IgD-negative memory B cell (primary cell): ENCODE data around the gene FANCC. TPM values are rescaled to one million over a fixed set of nuclear protein-coding genes. Genes with fewer than 3 reads are reported as not detected.

Experiments used
- H3K27ac Mint-ChIP-seq, 3 donors: one replicate each; pipeline ENCODE4 v1.8.0; 2020 to 2022; ENCODE audit warnings: mild to moderate bottlenecking in 3 of 3, mixed read lengths in 3 of 3, moderate library complexity in 1 of 3
- H3K27me3 Mint-ChIP-seq: one replicate; pipeline ENCODE4 v1.8.0; 2021; ENCODE audit warnings: mixed read lengths
- H3K36me3 Mint-ChIP-seq: one replicate; pipeline ENCODE4 v1.8.0; 2020; ENCODE audit warnings: mild to moderate bottlenecking, mixed read lengths
- H3K4me1 Mint-ChIP-seq, 3 donors: one replicate each; pipeline ENCODE4 v1.8.0; 2020 to 2022; ENCODE audit warnings: mixed read lengths in 3 of 3, mild to moderate bottlenecking in 1 of 3
- H3K4me3 Mint-ChIP-seq, 4 donors: one replicate each; pipeline ENCODE4 v1.8.0; 2020 to 2022; ENCODE audit warnings: mild to moderate bottlenecking in 4 of 4, mixed read lengths in 4 of 4, moderate library complexity in 3 of 4
- H3K9me3 Mint-ChIP-seq, 3 donors: one replicate each; pipeline ENCODE4 v1.8.0; 2020 to 2021; ENCODE audit warnings: mixed read lengths in 3 of 3, mild to moderate bottlenecking in 1 of 3
- polyA plus RNA-seq: library from polyadenylated mRNA; unstranded; fragments of 300-500 nt; fragmentation: Illumina TruSeq; gene quantifications from one replicate; pipeline ENCODE4 v1.2.3, GENCODE V29; 2021

The FANCC gene
- polyA plus RNA-seq, 1 donor from 2014 or later = 1.5 TPM

- Mint-ChIP-seq H3K27ac (no peak overlapping the region), H3K36me3 (no peaks in the 10 kb centered on the region), H3K27me3 (no peaks in the 10 kb centered on the region), H3K4me3 (no peak overlapping the region), H3K9me3 (no peaks in the 10 kb centered on the region), H3K4me1 (peaks cover 0 to 2% (median 2%) of the 10 kb centered on the region in 3 donors)
These were observed 162.3 kb downstream of the FANCC start for GRCh38 chr9:95155220-95155619.

DNA sequence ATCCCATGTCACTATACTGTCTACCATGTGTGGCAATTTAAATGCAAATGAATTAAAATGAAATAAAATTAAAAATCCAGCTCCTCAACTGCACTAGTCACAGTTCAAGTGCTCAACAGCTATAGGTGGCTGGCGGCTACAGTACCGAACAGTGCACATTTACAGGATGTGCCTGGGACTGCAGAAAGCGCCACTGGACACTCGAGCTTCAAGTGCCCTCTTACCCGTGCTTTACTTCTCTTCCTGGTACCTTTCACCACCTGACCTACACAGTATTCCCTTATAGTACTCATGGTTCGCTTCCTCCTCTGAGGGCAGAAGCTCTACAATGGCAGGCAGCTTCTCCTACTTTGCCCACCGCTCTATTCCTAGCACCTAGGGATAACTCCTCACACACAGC, 166.6 kb downstream of the FANCC start:
- Mint-ChIP-seq H3K9me3 (no peaks in the 10 kb centered on the region), H3K27me3 (no peaks in the 10 kb centered on the region), H3K36me3 (no peaks in the 10 kb centered on the region), H3K4me1 (peaks cover 0 to 3% (median 2%) of the 10 kb centered on the region in 3 donors), H3K4me3 (no peak overlapping the region), H3K27ac (no peak overlapping the region)

DNA sequence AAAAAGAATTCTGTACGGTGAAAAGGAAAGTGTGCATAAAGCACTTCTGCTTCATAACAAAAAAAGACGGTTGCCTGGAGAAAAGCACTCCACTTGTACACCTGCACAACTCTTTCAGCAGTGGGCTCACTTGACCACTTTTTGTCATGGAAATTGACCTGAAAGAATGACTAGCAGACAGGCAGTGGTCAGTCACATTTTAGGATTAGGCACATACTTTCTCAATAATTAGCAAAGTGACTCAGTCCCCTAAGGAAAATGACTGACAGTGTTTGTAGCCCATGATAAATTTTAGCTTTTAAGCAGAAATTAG, 169.3 kb downstream of the FANCC start:
- no peaks in the 10 kb centered on the region for H3K9me3 Mint-ChIP-seq
- no peaks in the 10 kb centered on the region for H3K36me3 Mint-ChIP-seq

GRCh38 chr9:95147452-95148207, 169.9 kb downstream of the FANCC start:
- no peak overlapping the region for H3K27ac Mint-ChIP-seq
- no peaks in the 10 kb centered on the region for H3K9me3 Mint-ChIP-seq
- H3K4me1 Mint-ChIP-seq = peaks cover 0 to 3% (median 2%) of the 10 kb centered on the region in 3 donors
- peaks cover 2% of the 10 kb centered on the region for H3K36me3 Mint-ChIP-seq
- H3K4me3 Mint-ChIP-seq = peak overlapping the region in 1 of 4 donors; percentile 4
- no peaks in the 10 kb centered on the region for H3K27me3 Mint-ChIP-seq

More for the DNA sequence above, 169.3 kb downstream of the FANCC start:
- H3K27ac Mint-ChIP-seq = no peak overlapping the region
- no peak overlapping the region for H3K4me3 Mint-ChIP-seq
- H3K4me1 Mint-ChIP-seq = peaks cover 0 to 3% (median 2%) of the 10 kb centered on the region in 3 donors
- no peaks in the 10 kb centered on the region for H3K27me3 Mint-ChIP-seq

GRCh38 chr9:95143591-95144561, 173.6 kb downstream of the FANCC start:
- peaks cover 3% of the 10 kb centered on the region for H3K36me3 Mint-ChIP-seq
- H3K9me3 Mint-ChIP-seq = no peaks in the 10 kb centered on the region
- H3K27ac Mint-ChIP-seq = no peak overlapping the region
- no peaks in the 10 kb centered on the region for H3K27me3 Mint-ChIP-seq
- no peak overlapping the region for H3K4me3 Mint-ChIP-seq
- no peaks in the 10 kb centered on the region for H3K4me1 Mint-ChIP-seq

DNA sequence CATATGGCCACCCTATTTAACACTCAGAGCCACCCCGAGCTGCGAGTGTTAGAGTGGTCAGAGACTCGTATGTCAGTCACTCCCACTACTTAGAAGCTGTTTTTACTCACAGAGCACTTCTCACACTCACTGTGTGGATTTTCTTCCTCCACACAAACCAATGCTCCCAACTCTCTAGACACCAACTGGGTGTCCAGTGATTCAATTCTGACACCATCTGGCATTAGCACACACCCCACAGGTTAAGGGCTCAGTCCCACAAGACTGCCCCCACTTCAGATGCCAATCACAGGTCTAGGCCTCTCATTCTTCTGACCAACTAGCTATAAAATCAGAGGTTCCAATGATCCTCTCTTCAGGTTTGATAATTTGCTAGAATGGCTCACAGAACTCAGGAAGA, 174.8 kb downstream of the FANCC start:
- Mint-ChIP-seq H3K27ac (peak overlapping the region in 1 of 3 donors; percentile 40), H3K27me3 (no peaks in the 10 kb centered on the region), H3K4me3 (no peak overlapping the region), H3K4me1 (no peaks in the 10 kb centered on the region), H3K36me3 (peaks cover 7% of the 10 kb centered on the region), H3K9me3 (no peaks in the 10 kb centered on the region)

- Mint-ChIP-seq H3K36me3 (peaks cover 9% of the 10 kb centered on the region), H3K27me3 (no peaks in the 10 kb centered on the region), H3K27ac (no peak overlapping the region), H3K9me3 (no peaks in the 10 kb centered on the region), H3K4me3 (no peak overlapping the region), H3K4me1 (no peaks in the 10 kb centered on the region)
These were observed 175.2 kb downstream of the FANCC start for GRCh38 chr9:95142315-95142714.

- Mint-ChIP-seq H3K4me1 (no peaks in the 10 kb centered on the region), H3K27ac (no peak overlapping the region), H3K27me3 (no peaks in the 10 kb centered on the region), H3K4me3 (no peak overlapping the region), H3K36me3 (peaks cover 12% of the 10 kb centered on the region), H3K9me3 (no peaks in the 10 kb centered on the region)
These were observed 176.7 kb downstream of the FANCC start for GRCh38 chr9:95140821-95141220.

DNA sequence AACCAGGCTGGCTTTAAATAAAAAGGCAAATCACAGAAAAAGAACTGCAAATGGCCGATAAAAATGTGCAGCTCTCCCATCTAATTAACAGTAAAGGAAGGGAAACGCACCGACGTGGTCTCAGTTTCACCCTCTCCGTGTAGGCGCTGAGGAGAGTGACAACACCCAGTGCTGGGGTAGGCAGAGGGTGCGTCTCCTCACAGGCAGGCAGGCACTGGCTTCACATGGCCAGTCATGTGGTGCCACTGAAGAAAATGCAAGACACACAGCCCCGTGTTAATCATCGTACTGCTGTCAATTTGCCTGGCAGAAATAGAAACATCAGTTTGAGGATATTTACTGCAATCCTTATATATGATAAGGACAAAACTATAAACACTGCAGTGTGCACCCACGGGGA, 178.4 kb downstream of the FANCC start:
- H3K4me1 Mint-ChIP-seq = no peaks in the 10 kb centered on the region

DNA sequence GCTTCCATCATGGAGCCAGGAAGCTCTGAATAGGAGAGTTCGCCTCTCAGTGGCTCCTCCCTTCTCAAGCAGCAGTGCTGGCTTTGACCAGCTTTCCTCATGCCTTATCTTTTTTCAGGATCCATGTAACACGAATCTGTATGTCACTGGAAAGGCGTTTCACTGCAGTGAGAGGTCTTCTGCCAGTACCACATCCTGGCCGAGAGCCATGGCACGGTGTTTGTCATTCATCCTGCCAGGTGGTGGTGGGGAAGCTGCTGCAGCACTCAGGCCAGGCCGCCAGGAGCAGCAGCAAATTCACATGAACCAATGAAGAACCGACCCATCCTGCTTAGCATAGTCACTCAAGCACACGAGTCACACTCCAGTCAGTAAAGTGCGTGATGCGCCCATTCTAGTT, 179.0 kb downstream of the FANCC start:
- Mint-ChIP-seq H3K27ac (no peak overlapping the region), H3K9me3 (no peaks in the 10 kb centered on the region), H3K36me3 (peaks cover 12% of the 10 kb centered on the region), H3K27me3 (no peaks in the 10 kb centered on the region), H3K4me3 (no peak overlapping the region), H3K4me1 (no peaks in the 10 kb centered on the region)

More for the DNA sequence above, 178.4 kb downstream of the FANCC start:
- Mint-ChIP-seq H3K4me3 (no peak overlapping the region), H3K36me3 (peaks cover 12% of the 10 kb centered on the region), H3K27ac (no peak overlapping the region), H3K9me3 (no peaks in the 10 kb centered on the region), H3K27me3 (no peaks in the 10 kb centered on the region)

GRCh38 chr9:95137587-95138145, 179.8 kb downstream of the FANCC start:
- Mint-ChIP-seq H3K9me3 (no peaks in the 10 kb centered on the region), H3K27me3 (no peaks in the 10 kb centered on the region), H3K27ac (no peak overlapping the region), H3K4me3 (no peak overlapping the region), H3K36me3 (peaks cover 10% of the 10 kb centered on the region), H3K4me1 (no peaks in the 10 kb centered on the region)

DNA sequence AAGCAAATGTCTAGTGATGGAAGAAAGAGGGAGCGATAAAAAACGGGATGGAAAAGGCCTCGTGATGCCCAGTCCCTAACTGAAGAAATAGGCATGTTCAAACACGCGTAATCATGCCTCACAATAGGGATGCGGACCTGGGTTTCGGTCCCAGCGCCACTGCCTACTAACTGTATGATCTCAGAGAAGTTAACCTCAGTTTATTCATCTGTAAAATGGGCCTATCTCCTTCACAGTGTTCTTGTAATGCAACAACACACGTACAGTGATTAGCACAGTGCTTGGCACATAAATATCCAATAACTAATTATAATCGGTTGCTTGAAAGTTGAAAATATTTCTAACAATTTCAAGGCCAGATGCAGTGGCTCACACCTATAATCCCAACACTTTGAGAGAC, 181.8 kb downstream of the FANCC start:
- no peak overlapping the region for H3K4me3 Mint-ChIP-seq
- no peak overlapping the region for H3K27ac Mint-ChIP-seq
- H3K9me3 Mint-ChIP-seq = no peaks in the 10 kb centered on the region
- no peaks in the 10 kb centered on the region for H3K27me3 Mint-ChIP-seq
- H3K4me1 Mint-ChIP-seq = no peaks in the 10 kb centered on the region
- H3K36me3 Mint-ChIP-seq = peaks cover 9% of the 10 kb centered on the region

- Mint-ChIP-seq H3K9me3 (no peaks in the 10 kb centered on the region), H3K36me3 (peaks cover 9% of the 10 kb centered on the region), H3K27me3 (no peaks in the 10 kb centered on the region), H3K27ac (no peak overlapping the region), H3K4me3 (no peak overlapping the region), H3K4me1 (no peaks in the 10 kb centered on the region)
These were observed 183.0 kb downstream of the FANCC start for GRCh38 chr9:95134457-95134881.

- H3K9me3 Mint-ChIP-seq = no peaks in the 10 kb centered on the region
These were observed 184.2 kb downstream of the FANCC start for GRCh38 chr9:95133325-95133705.

More at GRCh38 chr9:95133325-95133705, 184.2 kb downstream of the FANCC start:
- no peaks in the 10 kb centered on the region for H3K27me3 Mint-ChIP-seq
- no peak overlapping the region for H3K4me3 Mint-ChIP-seq
- H3K4me1 Mint-ChIP-seq = no peaks in the 10 kb centered on the region
- H3K36me3 Mint-ChIP-seq = peaks cover 7% of the 10 kb centered on the region
- no peak overlapping the region for H3K27ac Mint-ChIP-seq
